HepG2 (cell line): ENCODE measurements around the gene KCNH6. TPM values are rescaled to one million over a fixed set of nuclear protein-coding genes. Genes with fewer than 3 reads are reported as not detected.

Source experiments
- ASH2L ChIP-seq: fragments of 300-600, 200-600 bp; sonication (generic); IDR thresholded peaks from 2 replicates; pipeline ENCODE4 v1.7.0; 2017; ENCODE audit warnings: low read depth, mild to moderate bottlenecking, moderate library complexity, mixed read lengths, low read length; ENCODE audit not compliant: insufficient read length
- FOSL1 ChIP-seq: sonication (generic); formaldehyde crosslinking; IDR thresholded peaks from 2 replicates; pipeline ENCODE4 v1.9.0; 2021; ENCODE audit warnings: missing genetic modification reagents, borderline replicate concordance
- HNRNPH1 ChIP-seq: fragments of 200-400 bp; formaldehyde crosslinking; optimal IDR thresholded peaks from 2 replicates; pipeline ENCODE3; 2017; ENCODE audit warnings: mild to moderate bottlenecking, low read depth, low read length
- HOMEZ ChIP-seq: IDR thresholded peaks from 2 replicates; pipeline ENCODE4 v1.6.1; 2016; ENCODE audit warnings: low read depth
- JARID2 ChIP-seq: sonication (generic); formaldehyde crosslinking; IDR thresholded peaks from 2 replicates; pipeline ENCODE4 v1.8.1; 2023; ENCODE audit warnings: missing genetic modification reagents, inconsistent platforms; ENCODE audit not compliant: insufficient replicate concordance
- MTF1 ChIP-seq: sonication (generic); formaldehyde crosslinking; IDR thresholded peaks from 2 replicates; pipeline ENCODE4 v1.5.0; 2020; ENCODE audit warnings: missing genetic modification reagents
- NR2F6 ChIP-seq, 2 experiments: IDR thresholded peaks; 2 replicates each; pipeline ENCODE4 v1.6.1; 2016; ENCODE audit warnings: antibody characterized with exemption in 1 of 2, mild to moderate bottlenecking in 1 of 2
- PCBP1 ChIP-seq: fragments of 200-400 bp; formaldehyde crosslinking; IDR thresholded peaks from 2 replicates; pipeline ENCODE4 v1.6.1; 2017; ENCODE audit warnings: mild to moderate bottlenecking, low read depth, low read length, borderline replicate concordance
- PRDM4 ChIP-seq: sonication (generic); formaldehyde crosslinking; IDR thresholded peaks from 2 replicates; pipeline ENCODE4 v1.9.0; 2021; ENCODE audit warnings: missing genetic modification reagents, borderline replicate concordance
- SYNCRIP ChIP-seq: fragments of 200-400 bp; formaldehyde crosslinking; IDR thresholded peaks from 2 replicates; pipeline ENCODE4 v1.6.1; 2018; ENCODE audit warnings: mild to moderate bottlenecking, low read depth, low read length; ENCODE audit not compliant: insufficient read depth
- YEATS4 ChIP-seq: sonication (generic); formaldehyde crosslinking; IDR thresholded peaks from 2 replicates; pipeline ENCODE4 v1.4.0; 2020; ENCODE audit warnings: missing genetic modification reagents, borderline replicate concordance
- ZBTB2 ChIP-seq: sonication (generic); formaldehyde crosslinking; IDR thresholded peaks from 2 replicates; pipeline ENCODE4 v1.8.0; 2022; ENCODE audit warnings: low read depth, missing genetic modification reagents
- ZNF256 ChIP-seq: sonication (generic); formaldehyde crosslinking; conservative IDR thresholded peaks from 2 replicates; pipeline ENCODE4 v1.4.0; 2020; ENCODE audit warnings: missing genetic modification reagents
- ZNF34 ChIP-seq: sonication (generic); formaldehyde crosslinking; IDR thresholded peaks from 2 replicates; pipeline ENCODE4 v1.4.0; 2020; ENCODE audit warnings: mild to moderate bottlenecking, missing genetic modification reagents, borderline replicate concordance
- ZNF570 ChIP-seq: sonication (generic); formaldehyde crosslinking; IDR thresholded peaks from 2 replicates; pipeline ENCODE4 v1.4.0; 2020; ENCODE audit warnings: mild to moderate bottlenecking, missing genetic modification reagents, borderline replicate concordance
- ZNF687 ChIP-seq: sonication (generic); formaldehyde crosslinking; IDR thresholded peaks from 2 replicates; pipeline ENCODE4 v1.5.1; 2020; ENCODE audit warnings: mild to moderate bottlenecking, missing genetic modification reagents, moderate library complexity
- ZNF724P ChIP-seq: sonication (generic); formaldehyde crosslinking; IDR thresholded peaks from 2 replicates; pipeline ENCODE4 v1.8.0; 2022; ENCODE audit warnings: missing genetic modification reagents, borderline replicate concordance
- polyA plus RNA-seq, 8 experiments: library from polyadenylated mRNA; depleted of rRNA in 3 of 8; stranded (reverse) in 7 of 8; unstranded in 1 of 8; fragments of >200 nt; fragmentation: Illumina TruSeq in 4 of 8; extraction: Trizol in 4 of 8; gene quantifications; 2 replicates each; pipeline versions ENCODE4 v1.2.1 to v1.2.3, GENCODE V29; 2011 to 2016; ENCODE audit warnings: low read depth in 4 of 8, missing spikeins in 1 of 8, mixed read lengths in 1 of 8; ENCODE audit not compliant: insufficient read depth in 1 of 8
- total RNA-seq, 5 experiments: library from RNA; depleted of rRNA; stranded (reverse); fragments of >200 nt; fragmentation: Illumina TruSeq; extraction: Trizol; gene quantifications; 2 replicates each; pipeline ENCODE4 v1.2.3, GENCODE V29; 2016; ENCODE audit warnings: low read depth in 1 of 5

The KCNH6 gene
- total and polyA plus RNA-seq, 2 of the 13 experiments (the other 11 are each of a cell fraction or from before 2014, with no cell fraction given), result 0.05 to 0.18 TPM

- TF ChIP-seq PRDM4 (CRISPR knock-in tag) (no peak), MTF1 (CRISPR knock-in tag) (0 out of 2 replicates have a peak, but pooled peaks have one; percentile 10), ZNF34 (peak; percentile 89; the same call in 1 of the 2 replicates), ASH2L (peak; percentile 96), ZNF724P (peak; percentile 83; the same call in 1 of the 2 replicates), HNRNPH1 (peak; percentile 96), NR2F6 (IDR thresholded peaks at IDR 0.05) (no peak), NR2F6 (CRISPR knock-in tag; IDR thresholded peaks at IDR 0.05) (peak; percentile 56; the same call in 1 of the 2 replicates), ZNF687 (CRISPR knock-in tag) (peak; percentile 89), FOSL1 (CRISPR knock-in tag) (0 out of 2 replicates have a peak, but pooled peaks have one; percentile 27), SYNCRIP (no peak), ZNF256 (CRISPR knock-in tag) (peak; percentile 83), JARID2 (CRISPR knock-in tag) (peak; percentile 65), PCBP1 (peak; percentile 89), ZNF570 (CRISPR knock-in tag) (0 out of 2 replicates have a peak, but pooled peaks have one; percentile 21), YEATS4 (CRISPR knock-in tag) (peak; percentile 95), HOMEZ (CRISPR knock-in tag) (peak; percentile 44), ZBTB2 (0 out of 2 replicates have a peak, but pooled peaks have one; percentile 85)
These were observed 27.0 kb downstream of the KCNH6 start, which contains the start of gene DCAF7 (continued) for GRCh38 chr17:63549946-63550816.
